ENCODE measurements around the gene ITIH2. TPM values are rescaled to one million over a fixed set of nuclear protein-coding genes. Genes with fewer than 3 reads are reported as not detected.

Gene ITIH2
- total RNA-seq, 1 experiment from 2014 or later, result 13.3 TPM

- CTCF ChIA-PET, result no interaction called here
- H3K27me3 Mint-ChIP-seq (ENCODE audit: insufficient read depth, unreplicated experiment), result no peaks in the 10 kb centered on the region
- H3K4me1 Mint-ChIP-seq (ENCODE audit: low read depth, unreplicated experiment), result no peaks in the 10 kb centered on the region
- Histone ChIP-seq H3K9me3 (no peaks in the 10 kb centered on the region), H3K36me3 (ENCODE audit: control insufficient read depth, insufficient read depth, low read length) (peaks cover 4% of the 10 kb centered on the region; the same call in 1 of the 2 replicates), H3K4me3 (ENCODE audit: low read depth, low read length) (no peak overlapping the region), H3K4me1 (no peaks in the 10 kb centered on the region), H3K27me3 (replicated peaks; ENCODE audit: control insufficient read depth, insufficient read depth, low read length) (no peaks in the 10 kb centered on the region; the same call in 1 of the 2 replicates)
- no peak overlapping the region for H3K4me3 Mint-ChIP-seq (ENCODE audit: unreplicated experiment)
- intact Hi-C loops (cut with micrococcal nuclease; ENCODE audit: unreplicated experiment), result no loop called here
- DNase-seq, result no peak
- TF ChIP-seq CTCF (IDR thresholded peaks at IDR 0.05; ENCODE audit: insufficient read depth in 1 of 2, low read depth in 1 of 2, low read length in 1 of 2, severe bottlenecking in 1 of 2, unreplicated experiment in 1 of 2), result no peak
- no peaks in the 10 kb centered on the region for H3K9me3 Mint-ChIP-seq (ENCODE audit: unreplicated experiment)
- no TSS peak for BruUV-seq (replicated peaks)
- H3K36me3 Mint-ChIP-seq (ENCODE audit: insufficient read depth, unreplicated experiment), result peaks cover 88% of the 10 kb centered on the region
- no peak overlapping the region for H3K27ac Mint-ChIP-seq (ENCODE audit: unreplicated experiment)
- POLR2A ChIA-PET, result no interaction called here
Observed at GRCh38 chr10:7767209-7767608, 64.1 kb downstream of the ITIH2 start.

DNA sequence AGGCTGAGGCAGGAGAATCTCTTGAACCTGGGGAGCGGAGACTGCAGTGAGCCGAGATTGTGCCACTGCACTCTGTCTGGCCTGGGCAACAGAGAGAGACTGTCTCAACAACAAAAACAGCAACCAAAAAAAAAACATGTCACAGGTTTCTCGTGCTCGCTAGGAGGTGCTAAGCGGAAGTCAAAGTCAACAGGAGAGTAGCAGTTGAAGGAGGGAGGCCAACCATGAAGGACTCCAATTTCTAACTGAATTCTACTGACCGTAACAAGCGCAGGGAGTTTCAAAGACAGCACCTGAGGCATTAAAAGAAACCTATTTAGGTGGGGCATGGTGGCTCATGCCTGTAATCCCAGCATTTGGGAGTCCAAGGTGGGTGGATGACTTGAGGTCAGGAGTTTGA lies 65.3 kb downstream of the ITIH2 start:
- Mint-ChIP-seq H3K9me3 (ENCODE audit: unreplicated experiment) (no peaks in the 10 kb centered on the region), H3K27me3 (ENCODE audit: insufficient read depth, unreplicated experiment) (no peaks in the 10 kb centered on the region), H3K36me3 (ENCODE audit: insufficient read depth, unreplicated experiment) (peaks cover 88% of the 10 kb centered on the region), H3K4me1 (ENCODE audit: low read depth, unreplicated experiment) (no peaks in the 10 kb centered on the region), H3K4me3 (ENCODE audit: unreplicated experiment) (no peak overlapping the region), H3K27ac (ENCODE audit: unreplicated experiment) (no peak overlapping the region)
- no TSS peak for BruUV-seq (replicated peaks)
- DNase-seq, result no peak
- ChIA-PET CTCF (no interaction called here), POLR2A (no interaction called here)
- TF ChIP-seq CTCF (IDR thresholded peaks at IDR 0.05; ENCODE audit: insufficient read depth in 1 of 2, low read depth in 1 of 2, low read length in 1 of 2, severe bottlenecking in 1 of 2, unreplicated experiment in 1 of 2), result no peak
- no peaks in the 10 kb centered on the region; the same call in 1 of the 2 replicates for H3K27me3 ChIP-seq (replicated peaks; ENCODE audit: control insufficient read depth, insufficient read depth, low read length)
- H3K4me1 ChIP-seq, result no peaks in the 10 kb centered on the region
- intact Hi-C loops (cut with micrococcal nuclease; ENCODE audit: unreplicated experiment), result no loop called here
- H3K36me3 ChIP-seq (ENCODE audit: control insufficient read depth, insufficient read depth, low read length), result peaks cover 4% of the 10 kb centered on the region; the same call in 1 of the 2 replicates
- no peaks in the 10 kb centered on the region for H3K9me3 ChIP-seq
- H3K4me3 ChIP-seq (ENCODE audit: low read depth, low read length), result no peak overlapping the region

DNA sequence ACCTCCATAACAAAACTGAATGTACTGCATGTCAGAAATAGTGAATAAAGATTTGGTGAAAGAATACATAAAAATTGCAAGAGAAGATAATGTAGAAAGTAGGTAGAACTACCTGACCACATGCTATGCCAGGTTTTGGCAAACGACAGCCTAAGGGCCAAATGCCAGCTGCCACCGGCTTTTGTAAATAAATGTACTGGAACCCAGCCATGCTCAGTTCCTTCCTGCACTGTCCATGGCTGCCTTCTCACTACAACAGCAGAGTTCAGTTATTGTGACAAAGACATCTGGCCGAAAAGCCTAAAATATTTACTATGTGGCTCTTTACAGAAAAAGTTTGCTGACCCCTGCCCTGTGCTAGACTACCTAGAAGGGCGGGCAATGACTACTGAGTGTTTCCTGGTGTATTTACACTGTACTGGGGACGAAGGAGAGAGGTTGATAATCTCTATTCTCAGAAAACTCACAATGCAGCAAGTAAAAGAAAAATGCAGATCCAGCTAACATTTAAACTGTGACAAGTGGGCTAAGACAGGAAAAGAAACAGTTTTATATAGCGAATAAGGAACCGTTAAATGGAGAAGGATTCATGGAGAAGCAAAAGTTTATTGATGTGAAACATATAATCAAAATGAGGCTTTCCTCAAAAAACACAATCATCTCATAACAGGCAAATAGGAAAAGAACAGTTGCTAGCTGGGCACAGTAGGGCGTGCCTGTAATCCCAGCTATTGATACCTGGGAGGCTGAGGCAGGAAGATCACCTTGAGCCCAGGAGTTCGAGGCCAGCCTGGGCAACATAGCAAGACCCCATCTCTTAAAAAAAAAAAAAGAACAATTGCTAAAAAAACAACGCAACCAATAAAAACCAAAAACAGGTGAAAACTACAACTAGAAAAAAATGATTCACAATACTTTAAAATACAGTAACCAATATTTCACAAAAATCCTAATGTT lies 71.0 kb downstream of the ITIH2 start:
- Mint-ChIP-seq H3K4me3 (ENCODE audit: unreplicated experiment) (no peak overlapping the region), H3K9me3 (ENCODE audit: unreplicated experiment) (no peaks in the 10 kb centered on the region), H3K27ac (ENCODE audit: unreplicated experiment) (no peak overlapping the region), H3K4me1 (ENCODE audit: low read depth, unreplicated experiment) (no peaks in the 10 kb centered on the region), H3K36me3 (ENCODE audit: insufficient read depth, unreplicated experiment) (peaks cover 83% of the 10 kb centered on the region), H3K27me3 (ENCODE audit: insufficient read depth, unreplicated experiment) (no peaks in the 10 kb centered on the region)
- POLR2A ChIA-PET, result interaction anchor here (1.0 kb wide), 1 partner anchor 14 kb away, joined by 3 read pairs; the partner anchor contains the start of genes ATP5F1C and KIN
- peaks cover 6% of the 10 kb centered on the region for H3K36me3 ChIP-seq (ENCODE audit: control insufficient read depth, insufficient read depth, low read length)
- DNase-seq, result no peak
- H3K4me1 ChIP-seq, result no peaks in the 10 kb centered on the region
- TF ChIP-seq CTCF (IDR thresholded peaks at IDR 0.05; ENCODE audit: insufficient read depth in 1 of 2, low read depth in 1 of 2, low read length in 1 of 2, severe bottlenecking in 1 of 2, unreplicated experiment in 1 of 2), result no peak
- CTCF ChIA-PET, result no interaction called here
- no TSS peak for BruUV-seq (replicated peaks)
- no peak overlapping the region for H3K4me3 ChIP-seq (ENCODE audit: low read depth, low read length)
- no peaks in the 10 kb centered on the region for H3K9me3 ChIP-seq
- intact Hi-C loops (cut with micrococcal nuclease; ENCODE audit: unreplicated experiment), result no loop called here
- no peaks in the 10 kb centered on the region; the same call in 1 of the 2 replicates for H3K27me3 ChIP-seq (replicated peaks; ENCODE audit: control insufficient read depth, insufficient read depth, low read length)

Measured in Caco-2 (cell line).